Measurements from ENCODE around the gene RAPSN.

RAPSN gene

GRCh38 chr11:47403571-47403970 lies 45.4 kb downstream of the RAPSN start:
- no peak for DNase-seq

GRCh38 chr11:47403135-47403534 lies 45.8 kb downstream of the RAPSN start:
- no peak for DNase-seq

- DNase-seq = no peak
These were observed 48.1 kb downstream of the RAPSN start for GRCh38 chr11:47400768-47401279.

DNA sequence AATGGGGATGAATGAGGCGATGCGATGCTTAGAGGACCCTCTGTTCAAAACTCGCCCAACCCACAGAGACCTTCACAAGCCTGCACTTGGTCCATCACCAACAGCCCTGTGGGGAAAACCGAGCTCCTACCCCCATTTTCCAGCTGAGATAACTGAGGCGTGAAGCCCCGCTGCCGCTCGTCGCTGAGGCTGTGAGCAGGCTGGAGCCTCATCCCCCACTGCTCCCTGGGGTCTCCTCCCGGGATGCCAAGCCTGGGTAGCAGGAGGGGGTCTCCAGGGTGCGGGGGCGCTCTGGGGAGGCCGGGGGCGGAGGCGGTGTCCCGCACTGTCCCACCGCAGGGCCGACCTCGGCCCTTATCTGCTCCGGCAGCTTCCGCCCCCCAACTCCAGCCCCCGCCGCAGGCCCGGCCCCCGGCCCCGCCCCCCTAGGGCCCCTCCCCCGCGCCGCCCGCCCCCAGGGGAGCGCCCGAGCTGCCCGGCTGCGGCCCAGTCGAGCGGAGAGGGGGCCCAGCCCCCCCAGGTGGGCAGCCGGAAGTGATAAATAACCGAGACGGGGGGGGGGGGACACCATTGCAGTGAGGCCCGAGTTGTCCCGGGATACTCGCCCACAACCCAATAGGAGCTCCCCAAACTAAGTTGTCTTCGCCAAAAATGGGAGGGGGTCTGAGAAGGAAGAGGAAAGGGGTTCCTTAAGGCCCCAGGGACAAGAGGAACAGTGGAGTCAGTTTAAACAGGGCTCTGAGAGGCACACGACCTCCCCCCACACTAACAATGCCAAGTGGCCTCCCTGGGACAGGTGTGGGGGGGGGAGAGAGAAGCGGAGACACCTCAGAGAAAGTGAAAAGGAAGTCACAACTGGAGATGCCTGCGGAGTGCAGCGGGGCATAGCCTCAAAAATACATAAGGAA lies 48.8 kb downstream of the RAPSN start:
- DNase-seq = no peak

DNA sequence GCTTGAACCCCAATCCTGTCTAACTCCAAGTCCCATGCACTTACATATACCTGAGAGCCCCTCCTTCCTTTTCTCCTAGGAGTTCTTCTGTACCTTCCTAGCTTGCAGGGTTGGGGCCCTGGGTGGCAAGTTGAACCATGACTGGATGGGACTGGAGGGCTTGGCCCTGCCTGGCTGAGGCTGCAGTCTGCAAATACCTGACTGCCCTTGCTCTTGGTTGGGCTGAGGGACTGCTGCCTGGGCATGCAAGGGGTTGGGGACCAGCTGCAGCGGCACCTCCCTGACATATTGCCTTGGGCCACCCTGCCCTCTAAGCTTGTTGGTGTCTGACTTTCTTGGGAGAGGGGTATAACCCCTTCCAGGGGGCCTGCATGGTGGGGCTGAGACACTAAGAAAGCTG lies 50.4 kb downstream of the RAPSN start:
- no peak for DNase-seq

DNA sequence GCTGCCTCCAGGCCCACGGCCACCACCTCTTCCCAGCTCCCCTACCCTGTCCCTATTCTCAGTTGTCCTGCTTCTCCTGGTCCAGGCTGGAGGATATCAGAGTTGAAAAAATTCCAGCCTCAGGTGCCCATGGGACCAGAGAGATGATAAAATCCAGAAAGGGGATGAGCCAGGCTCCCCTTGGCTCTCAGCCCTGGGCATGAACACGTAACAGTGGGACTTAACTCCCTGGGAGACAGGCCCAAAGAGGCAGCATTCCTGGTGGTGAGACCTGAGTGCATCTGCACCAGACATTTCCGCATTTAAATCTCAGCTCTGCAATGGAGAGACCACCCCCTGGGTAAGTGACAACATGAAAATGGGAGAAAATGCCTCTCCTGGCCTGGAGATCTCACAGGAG lies 50.9 kb downstream of the RAPSN start:
- DNase-seq = no peak

DNA sequence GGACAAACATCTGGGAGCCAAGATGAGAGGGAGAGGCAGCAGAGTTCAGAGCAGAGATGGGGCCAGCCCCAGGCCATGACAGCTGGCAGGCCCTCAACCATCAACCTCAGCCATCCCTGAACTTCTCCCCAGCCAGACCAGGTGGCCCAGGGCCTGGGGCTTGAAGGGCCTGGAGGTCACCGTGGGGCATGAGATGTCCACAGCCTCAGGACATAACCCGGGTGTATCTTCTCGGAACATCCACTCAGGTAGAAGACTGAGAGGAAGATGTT lies 53.0 kb downstream of the RAPSN start:
- DNase-seq = no peak

DNA sequence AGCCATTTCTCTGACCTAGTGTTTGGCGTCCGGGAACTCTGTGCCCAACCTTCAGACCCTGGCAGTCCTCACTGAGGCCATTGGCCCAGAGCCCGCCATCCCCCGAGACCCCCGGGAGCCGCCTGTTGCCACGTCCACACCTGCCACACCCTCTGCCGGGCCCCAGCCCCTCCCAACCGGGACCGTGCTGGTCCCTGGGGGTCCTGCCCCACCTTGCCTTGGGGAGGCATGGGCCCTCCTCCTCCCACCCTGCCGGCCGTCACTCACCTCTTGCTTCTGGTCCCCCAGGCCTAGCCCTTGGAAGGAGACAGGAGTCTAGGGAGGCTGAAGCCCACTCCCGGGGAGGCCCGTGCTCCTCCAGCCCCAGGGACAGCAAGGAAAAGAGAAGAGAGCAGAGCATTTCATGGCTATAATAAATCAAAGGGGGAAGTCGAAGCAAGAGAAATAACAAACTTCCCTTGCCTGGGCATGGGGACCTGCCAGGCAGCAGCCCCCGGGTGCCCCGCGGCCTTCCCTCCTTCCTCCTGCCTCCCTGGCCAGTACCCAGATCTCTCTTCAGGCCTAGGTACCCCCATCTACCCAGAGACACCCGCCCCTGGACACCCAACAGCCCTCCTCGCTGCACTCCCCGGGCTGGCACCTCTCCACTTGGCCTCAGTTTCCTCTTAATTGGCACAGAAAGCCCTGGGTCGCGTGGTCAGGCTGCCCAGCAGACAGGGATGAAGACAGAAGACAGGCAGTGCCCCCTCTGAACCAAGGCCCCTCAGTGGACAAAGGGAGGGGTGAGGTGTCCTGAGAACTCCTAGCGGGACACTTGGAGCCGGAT lies 53.5 kb downstream of the RAPSN start:
- DNase-seq = no peak

DNA sequence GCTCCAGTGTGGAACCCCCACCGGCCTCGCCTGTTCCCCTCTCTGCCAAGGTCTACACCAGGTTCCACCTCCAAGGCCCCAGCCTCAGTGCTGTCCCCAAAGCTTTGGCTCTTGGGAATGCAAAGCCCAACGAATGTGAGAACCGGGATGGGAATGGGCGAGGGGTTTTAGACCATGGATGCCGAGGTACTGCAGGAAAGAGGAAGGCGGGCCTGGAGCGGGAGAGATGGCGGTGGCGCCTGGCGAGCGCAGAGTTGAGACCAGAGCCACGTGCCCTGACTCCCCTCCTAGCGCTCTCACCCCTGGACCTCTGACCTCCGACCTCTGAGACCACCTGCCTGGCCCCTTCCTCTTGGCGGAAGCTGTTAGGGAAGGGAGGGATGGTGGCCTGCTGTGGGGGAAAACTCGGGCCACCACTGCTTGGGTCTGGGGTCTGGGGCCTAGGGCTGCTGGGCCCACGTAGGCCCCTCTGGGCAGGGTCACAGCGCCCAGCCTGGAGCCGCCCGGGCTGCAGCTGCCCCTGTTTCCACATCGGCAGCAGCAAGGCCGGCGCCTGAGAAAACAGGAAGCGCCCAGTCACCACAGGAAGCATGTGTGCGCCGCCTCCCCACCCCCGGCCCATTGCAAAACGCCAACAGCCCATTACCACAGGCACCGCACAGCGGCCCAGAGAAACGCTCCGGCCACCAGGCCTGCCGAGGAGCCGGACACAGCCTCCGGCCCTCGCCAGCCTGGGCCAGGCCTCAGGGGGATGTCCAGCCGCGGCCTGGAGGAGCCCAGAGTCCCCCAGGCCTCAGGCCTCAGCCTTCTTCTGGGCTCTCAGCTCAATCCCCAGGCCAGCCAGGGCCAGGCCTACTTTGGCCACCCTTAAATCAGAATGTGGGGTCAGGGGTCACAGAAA lies 54.4 kb downstream of the RAPSN start:
- DNase-seq = no peak

DNA sequence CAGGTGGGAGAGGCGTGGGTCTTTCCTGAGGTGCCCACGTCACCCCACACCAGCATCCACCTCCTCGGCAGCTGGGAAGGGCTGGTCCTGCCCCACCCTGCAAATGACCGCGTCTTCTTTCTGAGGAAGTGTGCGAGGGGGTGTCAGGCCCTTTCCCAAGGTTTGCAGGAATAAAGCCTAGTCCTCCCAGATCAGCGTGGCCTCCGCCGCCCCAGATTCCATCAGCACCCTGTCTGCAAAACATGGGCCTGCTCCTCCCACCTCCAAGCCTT lies 55.0 kb downstream of the RAPSN start:
- DNase-seq = no peak

DNA sequence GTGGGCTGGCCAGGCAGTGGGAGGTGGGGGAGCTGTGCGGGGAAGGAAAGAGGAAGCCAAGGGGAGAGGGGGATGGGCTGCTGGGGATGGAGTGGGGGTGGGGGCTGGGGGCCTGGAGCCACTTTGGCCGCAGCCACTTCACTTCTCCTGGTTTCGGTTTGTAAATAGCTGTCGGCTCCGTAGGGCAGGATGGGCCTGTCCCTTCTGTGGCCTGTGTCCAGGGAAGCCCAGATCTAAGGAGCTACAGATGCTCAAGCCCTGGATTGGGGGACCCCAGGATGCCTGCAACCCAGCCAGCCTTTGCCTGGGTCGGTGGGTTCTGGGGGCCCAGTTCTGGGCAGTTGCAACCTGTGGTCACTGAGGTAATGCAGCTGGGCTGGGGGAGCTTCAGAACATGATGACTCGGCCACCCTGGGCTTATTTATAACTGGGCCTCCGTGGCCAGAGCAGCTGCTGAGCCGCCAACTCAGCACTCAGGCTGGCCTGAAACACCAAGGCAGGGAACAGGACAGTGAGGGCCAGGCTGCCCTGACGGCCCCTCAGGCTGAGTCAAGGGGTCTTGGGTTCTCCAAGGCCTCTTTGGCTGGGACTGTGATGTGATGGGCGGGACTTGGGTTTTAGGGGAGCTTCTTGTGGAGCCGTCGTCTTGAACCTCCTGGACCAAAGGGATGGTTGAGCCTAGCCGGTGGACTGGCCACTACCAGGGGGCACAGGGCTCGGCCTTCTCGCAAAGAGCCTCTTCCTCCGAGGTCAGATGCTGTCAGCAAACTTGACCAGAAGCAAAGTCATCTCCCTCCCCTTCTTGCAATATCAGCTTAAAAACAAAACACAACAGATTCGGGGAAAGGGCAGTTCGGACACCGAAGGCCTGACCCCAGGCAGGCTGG lies 55.5 kb downstream of the RAPSN start:
- no peak for DNase-seq

DNA sequence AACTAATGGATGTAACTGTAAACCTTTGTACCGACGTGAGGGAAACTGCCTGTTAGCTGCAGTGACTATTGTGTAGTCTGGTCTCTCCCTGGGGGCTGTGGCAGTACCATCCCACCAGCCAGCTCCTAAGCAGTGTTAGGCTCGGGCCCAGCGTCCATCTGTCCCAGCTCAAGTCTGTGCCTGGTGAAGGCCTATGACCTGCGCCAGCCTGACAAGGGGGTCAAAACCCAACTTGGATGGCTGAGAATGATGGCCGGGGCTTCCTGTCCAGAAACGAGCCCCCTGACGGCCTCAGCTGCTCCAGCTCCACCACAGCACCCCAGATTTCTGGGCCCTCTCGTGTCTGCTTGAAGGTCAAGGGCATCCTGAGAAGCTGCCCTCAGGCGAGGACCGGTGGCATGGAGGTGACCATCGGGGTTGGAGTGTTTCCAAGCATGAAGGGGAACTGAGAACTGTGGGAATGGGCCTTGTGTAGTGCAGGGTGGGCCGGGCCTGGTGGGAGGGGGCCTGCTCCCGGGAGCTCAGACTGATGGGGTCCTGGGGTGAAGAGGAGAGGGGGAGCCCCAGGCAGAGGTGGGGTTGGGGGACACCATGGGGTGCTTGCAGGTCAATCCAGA lies 56.3 kb downstream of the RAPSN start:
- no peak for DNase-seq

- DNase-seq = no peak
These were observed 57.1 kb downstream of the RAPSN start for GRCh38 chr11:47391711-47392432.

DNA sequence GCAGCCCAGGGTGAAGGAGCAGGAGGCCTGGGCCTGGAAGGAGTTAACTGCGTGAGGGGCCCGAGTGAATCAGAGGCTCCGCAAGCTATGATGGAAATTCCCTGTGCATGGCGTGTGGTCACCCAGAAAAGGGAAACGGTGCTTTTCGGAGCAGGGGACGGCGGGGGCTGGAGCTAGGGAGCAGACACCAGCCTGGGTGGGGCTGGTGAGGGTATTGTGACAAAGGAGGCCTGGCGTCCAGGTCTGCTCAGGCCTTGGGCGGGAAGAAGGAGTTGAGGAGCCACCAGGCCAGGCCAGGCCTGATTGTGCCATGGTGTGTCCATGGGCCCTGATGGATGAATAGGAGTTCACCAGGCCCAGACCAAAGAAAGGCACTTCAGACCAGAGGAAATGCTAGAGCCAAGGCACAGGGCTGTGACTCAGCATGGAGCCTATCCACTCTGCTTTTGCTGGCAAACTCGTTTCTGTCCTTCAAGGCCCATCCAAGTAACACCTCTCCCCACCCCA lies 57.8 kb downstream of the RAPSN start:
- DNase-seq = no peak

GRCh38 chr11:47390422-47390760 lies 58.5 kb downstream of the RAPSN start:
- no peak for DNase-seq

GRCh38 chr11:47389577-47390421 lies 59.1 kb downstream of the RAPSN start:
- DNase-seq = no peak

DNA sequence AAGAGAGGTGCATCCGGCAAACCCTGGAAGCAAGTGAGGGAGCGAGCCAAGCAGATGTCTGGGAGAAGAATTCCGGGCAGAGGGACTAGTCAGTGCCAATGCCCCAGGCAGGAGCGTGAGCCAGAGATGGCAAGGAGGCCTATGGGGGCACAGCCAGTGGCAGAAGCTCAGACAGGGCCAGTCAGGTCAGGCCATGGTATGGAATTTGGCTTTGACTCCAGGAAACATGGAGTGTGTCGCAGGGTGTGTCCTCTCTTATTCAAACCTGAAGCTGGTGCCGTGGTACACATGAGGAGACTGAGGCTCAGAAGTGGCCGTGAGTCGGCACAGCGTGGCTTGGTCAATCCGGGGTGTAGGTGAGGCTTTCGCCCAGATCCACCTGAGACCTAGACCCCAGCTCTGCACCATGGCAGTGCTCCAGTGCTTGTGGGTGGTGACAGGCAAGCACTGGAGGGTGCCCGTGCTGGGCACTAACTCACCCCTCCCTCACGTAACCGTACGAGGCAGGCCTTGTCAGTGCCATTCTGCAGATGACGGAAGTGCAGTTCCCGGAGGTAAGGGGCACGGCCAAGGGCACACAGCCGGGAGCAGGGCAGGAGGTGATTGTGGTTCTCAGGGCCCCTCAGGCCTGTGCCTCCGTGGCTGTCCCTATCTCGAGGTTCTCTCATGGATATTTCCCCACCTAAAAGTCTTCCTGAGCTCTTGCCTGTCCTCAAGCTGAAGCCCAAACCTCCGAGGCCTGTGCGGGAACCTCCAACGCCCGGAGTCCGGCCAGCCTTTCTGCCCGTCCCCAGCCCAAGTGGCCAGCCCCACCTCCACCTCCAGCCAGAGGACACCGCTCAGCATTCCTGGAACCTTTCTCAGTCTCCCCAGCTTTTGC lies 60.0 kb downstream of the RAPSN start:
- no peak for DNase-seq

- DNase-seq = no peak
These were observed 60.8 kb downstream of the RAPSN start for GRCh38 chr11:47387944-47388696.
